Measurements from ENCODE around the gene PHTF2.
"Not testable (repeated sequence)": the region's sequence is repeated elsewhere in the genome, so short reads cannot be mapped to it uniquely, and the experiment has no call there.

The PHTF2 gene

GRCh38 chr7:77944183-77945182 is 145.9 kb downstream of the PHTF2 start:
- no peak for DNase-seq

GRCh38 chr7:77950548-77950947 is 152.0 kb downstream of the PHTF2 start:
- no peak for DNase-seq

- DNase-seq: no peak
These were observed 156.4 kb downstream of the PHTF2 start for GRCh38 chr7:77954773-77955555.

GRCh38 chr7:77958436-77958835 is 159.9 kb downstream of the PHTF2 start:
- no peak for DNase-seq

- DNase-seq: no peak
These were observed 160.5 kb downstream of the PHTF2 start for GRCh38 chr7:77959080-77959479.

- no peak for DNase-seq
These were observed 161.8 kb downstream of the PHTF2 start for GRCh38 chr7:77960336-77960735.

- no peak for DNase-seq
These were observed 168.9 kb downstream of the PHTF2 start for GRCh38 chr7:77967429-77967828.

- no peak for DNase-seq
These were observed 173.2 kb downstream of the PHTF2 start for GRCh38 chr7:77971726-77972125.

- DNase-seq: no peak
These were observed 177.3 kb downstream of the PHTF2 start for GRCh38 chr7:77975672-77976480.

GRCh38 chr7:77979219-77979618 is 180.6 kb downstream of the PHTF2 start:
- no peak for DNase-seq

GRCh38 chr7:77980087-77980713 is 181.6 kb downstream of the PHTF2 start:
- DNase-seq: no peak

GRCh38 chr7:77982926-77983550 is 184.5 kb downstream of the PHTF2 start:
- no peak for DNase-seq

- DNase-seq: no peak
These were observed 185.4 kb downstream of the PHTF2 start for GRCh38 chr7:77983973-77984372.

- no peak for DNase-seq
These were observed 186.8 kb downstream of the PHTF2 start for GRCh38 chr7:77985232-77985973.

GRCh38 chr7:77985974-77986339 is 187.4 kb downstream of the PHTF2 start:
- no peak for DNase-seq

- peak; percentile 22 to 24 for DNase-seq
These were observed 191.5 kb downstream of the PHTF2 start for GRCh38 chr7:77989981-77990566.

GRCh38 chr7:77991656-77992055 is 193.1 kb downstream of the PHTF2 start:
- no peak for DNase-seq

- no peak for DNase-seq
These were observed 195.3 kb downstream of the PHTF2 start for GRCh38 chr7:77993838-77994237.

GRCh38 chr7:77995717-77996116 is 197.1 kb downstream of the PHTF2 start:
- DNase-seq: no peak

- DNase-seq: not testable (repeated sequence)
These were observed 200.6 kb downstream of the PHTF2 start for GRCh38 chr7:77999168-77999567.

- no peak for DNase-seq
These were observed 203.4 kb downstream of the PHTF2 start for GRCh38 chr7:78002021-78002420.
